Activated CD4-positive, alpha-beta memory T cell treated with anti-CD3 and anti-CD28 coated beads for 36 hours (primary cell): ENCODE results near the gene GRB2. TPM values are rescaled to one million over a fixed set of nuclear protein-coding genes. Genes with fewer than 3 reads are reported as not detected.
A peak's percentile ranks its signal among the peaks of the same experiment; 100 is the strongest.

Experiments
- CTCF ChIA-PET: fragments of 350-600 bp; sonication (Branson Sonifier 250); formaldehyde crosslinking; loops from one replicate; lab custom pipeline; 2021; ENCODE audit warnings: antibody characterized with exemption, inconsistent platforms; lab: Charles Lee
- POLR2A ChIA-PET: fragments of 350-600 bp; sonication (Branson Sonifier 250); formaldehyde crosslinking; loops from one replicate; lab custom pipeline; 2021; ENCODE audit warnings: antibody characterized with exemption; lab: Charles Lee
- DNase-seq: peaks from one replicate; pipeline ENCODE4 v3.0.0-alpha.2; 2020
- H3K27ac Mint-ChIP-seq: one replicate; pipeline ENCODE4 v1.8.0; 2021; ENCODE audit warnings: mixed read lengths
- H3K27me3 Mint-ChIP-seq: one replicate; pipeline ENCODE4 v1.8.0; 2021; ENCODE audit warnings: mixed read lengths
- H3K36me3 Mint-ChIP-seq: one replicate; pipeline ENCODE4 v1.8.0; 2021; ENCODE audit warnings: mixed read lengths
- H3K4me1 Mint-ChIP-seq: one replicate; pipeline ENCODE4 v1.8.0; 2021; ENCODE audit warnings: low read depth, mixed read lengths
- H3K4me3 Mint-ChIP-seq: one replicate; pipeline ENCODE4 v1.8.0; 2021; ENCODE audit warnings: mild to moderate bottlenecking, mixed read lengths
- H3K9me3 Mint-ChIP-seq: one replicate; pipeline ENCODE4 v1.8.0; 2021; ENCODE audit warnings: mixed read lengths
- intact Hi-C: fragments of 100-400 bp; cut with micrococcal nuclease; formaldehyde crosslinking; loops from one replicate; pipeline ENCODE4 v1.15.1; 2023
- total RNA-seq, 2 experiments: library from RNA; stranded (reverse); gene quantifications; one replicate each; pipeline ENCODE4 v1.2.3, GENCODE V29; 2021

Gene GRB2
- total RNA-seq, 2 experiments from 2014 or later: 174 to 182 TPM

GRCh38 chr17:75334723-75335122, 70.8 kb downstream of the GRB2 start:
- intact Hi-C loops: no loop called here
- ChIA-PET POLR2A (interaction anchor here (0.6 kb wide), 1 partner anchor 9 kb away, joined by 3 read pairs; no protein-coding TSS in a partner anchor), CTCF (no interaction called here)
- no peaks in the 10 kb centered on the region for H3K27me3 Mint-ChIP-seq
- peaks cover 3% of the 10 kb centered on the region for H3K36me3 Mint-ChIP-seq
- no peak overlapping the region for H3K27ac Mint-ChIP-seq
- H3K9me3 Mint-ChIP-seq: no peaks in the 10 kb centered on the region
- peaks cover 58% of the 10 kb centered on the region for H3K4me1 Mint-ChIP-seq
- DNase-seq: no peak
- no peak overlapping the region for H3K4me3 Mint-ChIP-seq

- peaks cover 6% of the 10 kb centered on the region for H3K36me3 Mint-ChIP-seq
- H3K27me3 Mint-ChIP-seq: no peaks in the 10 kb centered on the region
- H3K9me3 Mint-ChIP-seq: no peaks in the 10 kb centered on the region
- no peak for DNase-seq
- peaks cover 44% of the 10 kb centered on the region for H3K4me1 Mint-ChIP-seq
- intact Hi-C loops: no loop called here
- CTCF ChIA-PET: interaction anchor here (0.6 kb wide), 1 partner anchor 219 kb away, joined by 3 read pairs; no protein-coding TSS in a partner anchor
- peak overlapping the region; percentile 28 for H3K27ac Mint-ChIP-seq
- POLR2A ChIA-PET: no interaction called here
- no peak overlapping the region for H3K4me3 Mint-ChIP-seq
These were observed 73.8 kb downstream of the GRB2 start for GRCh38 chr17:75331671-75332070.

DNA sequence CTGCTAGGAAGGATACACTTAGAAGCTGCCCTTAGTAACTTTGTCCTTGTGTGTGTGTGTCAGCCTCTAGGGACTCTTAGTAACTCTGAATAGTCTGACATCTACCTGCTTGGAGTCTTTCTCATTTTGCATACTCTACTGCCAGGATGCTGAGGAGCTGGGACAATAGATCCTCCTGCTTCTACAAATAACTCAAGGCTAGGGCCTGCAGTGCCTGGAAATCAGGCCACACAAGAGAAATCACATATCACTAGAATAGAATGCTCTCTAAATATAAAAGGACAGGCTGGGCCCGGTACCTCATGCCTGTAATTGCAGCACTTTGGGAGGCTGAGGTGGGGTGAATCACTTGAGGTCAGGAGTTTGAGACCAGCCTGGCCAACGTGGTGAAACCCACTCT, 77.7 kb downstream of the GRB2 start:
- intact Hi-C loops: no loop called here
- Mint-ChIP-seq H3K36me3 (peaks cover 21% of the 10 kb centered on the region), H3K4me1 (peaks cover 33% of the 10 kb centered on the region), H3K27ac (peak overlapping the region; percentile 25), H3K4me3 (no peak overlapping the region), H3K9me3 (no peaks in the 10 kb centered on the region), H3K27me3 (no peaks in the 10 kb centered on the region)
- ChIA-PET POLR2A (interaction anchor here (0.8 kb wide), 1 partner anchor 9 kb away, joined by 3 read pairs; no protein-coding TSS in a partner anchor), CTCF (interaction anchor here (4.2 kb wide), 1 partner anchor 84 kb away, joined by 18 read pairs; no protein-coding TSS in a partner anchor)
- no peak for DNase-seq

DNA sequence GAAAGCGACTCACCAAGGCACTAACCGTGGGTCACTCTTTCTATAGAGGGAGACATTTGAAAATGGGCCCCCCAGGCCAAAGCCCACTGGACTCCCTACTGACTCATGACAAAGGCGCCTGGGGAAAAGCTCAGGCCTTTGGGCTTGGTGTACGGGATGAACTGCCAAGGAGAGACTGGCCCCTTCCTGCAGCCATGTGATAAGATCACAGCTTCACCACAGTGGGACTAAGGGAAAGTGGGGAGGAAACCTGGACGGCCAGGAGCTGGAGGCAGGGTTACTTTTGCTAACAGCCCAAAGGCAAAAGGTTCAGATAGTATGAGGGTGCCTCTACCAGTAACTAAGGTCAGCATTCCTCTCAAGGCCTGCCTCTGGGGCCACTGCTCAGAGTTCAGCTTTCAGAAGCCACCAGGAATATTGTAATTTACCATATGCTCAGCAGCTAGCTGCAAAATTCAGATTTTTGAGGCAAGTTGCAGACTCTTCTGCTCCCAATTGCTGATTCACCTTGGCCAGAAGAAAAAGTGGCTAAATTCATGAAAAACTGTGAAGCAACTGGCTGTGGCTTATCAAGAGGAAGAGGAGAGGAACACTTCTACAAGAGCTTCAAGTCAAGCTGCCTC, 79.1 kb downstream of the GRB2 start:
- Mint-ChIP-seq H3K9me3 (no peaks in the 10 kb centered on the region), H3K4me3 (no peak overlapping the region), H3K27ac (peak overlapping the region; percentile 81), H3K4me1 (peaks cover 25% of the 10 kb centered on the region), H3K27me3 (no peaks in the 10 kb centered on the region), H3K36me3 (peaks cover 23% of the 10 kb centered on the region)
- POLR2A ChIA-PET: no interaction called here
- intact Hi-C loops: no loop called here
- CTCF ChIA-PET: interaction anchor here (0.5 to 4.2 kb wide), 5 partner anchors 37 to 422 kb away, joined by 3 to 18 read pairs (median 5); partner anchors contain the start of gene SLC25A19
- DNase-seq: no peak

DNA sequence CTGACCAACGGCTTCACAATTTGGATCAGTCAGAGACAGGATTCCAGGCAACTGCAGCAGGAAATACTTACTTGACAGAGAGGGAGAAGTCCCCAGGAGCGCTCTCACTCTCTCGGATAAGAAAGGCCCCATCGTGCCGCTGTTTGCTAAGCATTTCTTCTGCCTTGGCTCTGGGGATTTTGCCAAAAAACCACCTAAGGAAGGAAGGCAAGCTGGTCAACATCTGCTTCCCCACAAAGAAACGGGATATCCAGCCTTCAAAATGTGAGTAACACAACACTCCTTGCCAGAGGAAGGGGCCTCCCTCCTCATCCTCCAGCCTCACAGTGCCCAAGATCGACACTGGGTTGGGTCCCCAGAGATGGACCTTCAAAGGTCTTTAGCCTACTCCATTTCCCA, 79.7 kb downstream of the GRB2 start:
- intact Hi-C loops: no loop called here
- ChIA-PET CTCF (interaction anchor here (0.5 to 4.2 kb wide), 6 partner anchors 10 to 422 kb away, joined by 3 to 18 read pairs (median 4); no protein-coding TSS in a partner anchor), POLR2A (no interaction called here)

GRCh38 chr17:75325348-75325747, 80.1 kb downstream of the GRB2 start:
- intact Hi-C loops: no loop called here

More for the DNA sequence above, 79.7 kb downstream of the GRB2 start:
- Mint-ChIP-seq H3K27ac (peak overlapping the region; percentile 81), H3K36me3 (peaks cover 26% of the 10 kb centered on the region), H3K27me3 (no peaks in the 10 kb centered on the region), H3K4me3 (no peak overlapping the region), H3K4me1 (peaks cover 23% of the 10 kb centered on the region), H3K9me3 (no peaks in the 10 kb centered on the region)
- DNase-seq: no peak

GRCh38 chr17:75321506-75321905, 84.0 kb downstream of the GRB2 start:
- no peaks in the 10 kb centered on the region for H3K27me3 Mint-ChIP-seq
- H3K4me3 Mint-ChIP-seq: no peak overlapping the region
- H3K4me1 Mint-ChIP-seq: peaks cover 16% of the 10 kb centered on the region
- DNase-seq: no peak
- H3K27ac Mint-ChIP-seq: no peak overlapping the region
- ChIA-PET POLR2A (no interaction called here), CTCF (interaction anchor here (1.0 to 3.8 kb wide), 11 partner anchors 16 to 207 kb away, joined by 5 to 24 read pairs (median 11); partner anchors contain the start of genes GRB2 and SLC25A19)
- intact Hi-C loops: loop anchor here (5.0 kb wide), 1 partner anchor 41 kb away; no protein-coding TSS in a partner anchor
- peaks cover 32% of the 10 kb centered on the region for H3K36me3 Mint-ChIP-seq
- H3K9me3 Mint-ChIP-seq: no peaks in the 10 kb centered on the region

More at GRCh38 chr17:75325348-75325747, 80.1 kb downstream of the GRB2 start:
- peaks cover 29% of the 10 kb centered on the region for H3K36me3 Mint-ChIP-seq
- no peak for DNase-seq
- H3K4me3 Mint-ChIP-seq: no peak overlapping the region
- H3K27ac Mint-ChIP-seq: peak overlapping the region; percentile 81
- POLR2A ChIA-PET: no interaction called here
- no peaks in the 10 kb centered on the region for H3K9me3 Mint-ChIP-seq
- CTCF ChIA-PET: interaction anchor here (1.3 to 4.2 kb wide), 4 partner anchors 9 to 87 kb away, joined by 3 to 18 read pairs (median 4); no protein-coding TSS in a partner anchor
- H3K4me1 Mint-ChIP-seq: peaks cover 23% of the 10 kb centered on the region
- no peaks in the 10 kb centered on the region for H3K27me3 Mint-ChIP-seq

DNA sequence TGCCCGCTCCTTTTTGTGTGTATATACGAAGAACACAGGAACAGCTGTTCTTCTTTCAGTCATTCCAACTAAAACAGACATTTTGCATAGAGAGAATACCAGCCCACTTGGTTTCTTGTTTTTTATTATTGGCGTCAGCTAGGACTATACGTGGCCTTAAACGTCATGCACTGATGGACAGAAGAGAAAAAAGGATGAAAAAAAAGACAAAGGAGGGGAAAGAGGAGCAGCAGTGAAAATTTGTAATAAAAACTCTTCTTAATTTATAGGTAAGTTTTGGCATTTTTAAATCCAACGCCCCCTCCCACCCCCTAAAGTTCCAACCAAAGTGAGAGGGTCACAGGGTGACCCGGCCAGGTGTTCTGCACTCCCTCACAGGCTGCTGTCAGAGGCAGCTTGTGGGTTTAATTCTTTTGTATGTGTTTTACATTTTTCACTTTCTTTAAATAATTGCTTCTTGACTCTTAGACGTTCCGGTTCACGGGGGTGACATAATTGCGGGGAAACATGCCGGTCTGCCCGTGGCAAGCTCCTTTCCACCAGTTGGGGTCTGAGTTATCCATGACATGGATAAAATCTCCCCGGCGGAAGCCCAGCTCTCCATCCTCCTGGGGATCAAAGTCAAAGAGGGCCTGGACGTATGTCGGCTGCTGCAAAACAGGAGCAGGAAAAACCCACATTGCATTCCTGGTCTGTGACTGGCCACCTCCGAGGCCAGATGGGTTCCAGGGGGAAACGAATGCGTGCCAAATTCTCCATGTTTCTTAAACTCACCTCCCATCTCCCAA, 85.4 kb downstream of the GRB2 start:
- H3K4me1 Mint-ChIP-seq: peaks cover 19% of the 10 kb centered on the region
- no peaks in the 10 kb centered on the region for H3K27me3 Mint-ChIP-seq
- no peak for DNase-seq
- no peaks in the 10 kb centered on the region for H3K9me3 Mint-ChIP-seq
- peak overlapping the region; percentile 28 for H3K27ac Mint-ChIP-seq
- intact Hi-C loops: loop anchor here (5.0 kb wide), 1 partner anchor 42 kb away; no protein-coding TSS in a partner anchor
- ChIA-PET CTCF (interaction anchor here (0.5 to 3.8 kb wide), 6 partner anchors 17 to 149 kb away, joined by 3 to 24 read pairs (median 5); partner anchors contain the start of genes MIF4GD and SLC25A19), POLR2A (no interaction called here)
- H3K36me3 Mint-ChIP-seq: peaks cover 27% of the 10 kb centered on the region
- H3K4me3 Mint-ChIP-seq: no peak overlapping the region

DNA sequence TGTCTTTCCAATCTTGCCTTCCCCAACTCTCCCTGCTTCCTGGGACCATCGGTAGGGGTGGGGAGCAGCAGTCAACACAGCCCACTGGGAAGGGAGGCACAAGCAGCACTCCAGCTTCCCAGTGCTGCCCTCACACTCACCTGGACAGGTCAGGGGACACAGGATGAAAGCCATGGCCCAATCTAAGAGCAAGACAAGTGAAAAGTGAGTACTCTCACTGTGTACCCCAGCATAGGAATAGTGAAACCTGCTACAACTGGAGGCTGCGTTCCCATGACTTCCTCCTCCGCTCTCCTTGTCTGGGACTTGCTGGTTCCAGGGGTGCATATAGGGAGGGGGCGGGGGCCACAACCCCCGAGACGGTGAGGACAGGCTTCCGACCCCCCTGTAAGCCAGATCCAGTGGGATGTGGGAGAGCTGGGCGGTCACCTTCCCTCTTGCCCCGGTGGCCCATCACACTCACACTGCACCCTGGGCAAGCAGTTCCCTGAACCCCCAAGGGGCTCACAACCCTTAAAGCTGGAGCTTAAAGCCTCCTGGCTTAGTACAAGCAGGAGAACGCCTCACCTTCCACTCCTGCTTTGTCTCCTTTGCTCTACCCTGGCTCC, 86.8 kb downstream of the GRB2 start:
- DNase-seq: no peak
- Mint-ChIP-seq H3K9me3 (no peaks in the 10 kb centered on the region), H3K4me3 (no peak overlapping the region), H3K27ac (no peak overlapping the region), H3K4me1 (peaks cover 23% of the 10 kb centered on the region), H3K36me3 (peaks cover 25% of the 10 kb centered on the region), H3K27me3 (no peaks in the 10 kb centered on the region)
- CTCF ChIA-PET: interaction anchor here (1.1 to 2.8 kb wide), 2 partner anchors 29 to 94 kb away, joined by 4 to 7 read pairs; partner anchors contain the start of gene SLC25A19
- intact Hi-C loops: no loop called here
- POLR2A ChIA-PET: interaction anchor here (0.7 kb wide), 1 partner anchor 40 kb away, joined by 4 read pairs; no protein-coding TSS in a partner anchor

DNA sequence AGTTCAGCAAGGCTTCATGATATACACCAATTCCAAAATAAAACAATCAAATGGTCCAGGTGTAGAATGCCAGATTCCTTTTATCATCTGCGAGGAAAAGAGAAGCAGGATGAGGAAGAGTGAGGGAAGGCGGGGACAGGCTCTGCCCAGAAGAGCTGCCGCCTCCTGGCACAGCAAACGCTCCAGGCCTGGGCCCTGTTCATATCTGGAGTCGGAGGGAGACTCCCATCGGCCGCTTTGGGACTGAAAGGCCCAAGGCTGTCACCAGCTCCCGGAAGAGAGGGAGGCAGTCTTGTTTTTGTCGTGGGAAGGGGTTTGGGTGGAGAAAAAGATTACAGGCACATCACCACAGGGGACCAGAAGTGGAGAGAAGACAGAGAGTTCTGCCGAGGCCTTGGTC, 87.3 kb downstream of the GRB2 start:
- Mint-ChIP-seq H3K9me3 (no peaks in the 10 kb centered on the region), H3K36me3 (peaks cover 21% of the 10 kb centered on the region), H3K4me1 (peaks cover 21% of the 10 kb centered on the region), H3K27ac (no peak overlapping the region), H3K27me3 (no peaks in the 10 kb centered on the region), H3K4me3 (no peak overlapping the region)
- intact Hi-C loops: no loop called here
- ChIA-PET CTCF (interaction anchor here (1.3 kb wide), 1 partner anchor 47 kb away, joined by 5 read pairs; the partner anchor contains the start of gene MIF4GD), POLR2A (no interaction called here)
- no peak for DNase-seq

DNA sequence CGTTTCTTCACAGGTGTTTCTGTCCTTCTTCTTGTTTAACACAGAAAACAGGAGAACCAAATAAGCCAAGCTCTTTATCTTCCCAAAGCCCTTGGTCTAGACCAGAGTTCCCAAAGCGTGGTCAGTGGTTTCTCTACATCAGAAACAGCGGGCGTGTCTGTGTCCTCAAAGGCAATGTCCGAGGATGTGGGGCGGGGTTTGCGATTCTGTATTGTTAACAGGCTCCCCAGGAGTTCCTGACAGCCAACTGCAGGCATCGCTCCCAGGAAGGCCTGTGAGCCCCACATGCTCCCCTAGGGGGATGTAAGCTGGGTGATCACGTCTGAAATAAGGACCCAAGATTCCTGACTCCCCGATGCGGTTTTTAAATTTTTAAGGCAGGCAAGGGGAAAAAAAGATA, 87.8 kb downstream of the GRB2 start:
- H3K4me1 Mint-ChIP-seq: peaks cover 22% of the 10 kb centered on the region
- H3K36me3 Mint-ChIP-seq: peaks cover 17% of the 10 kb centered on the region
- H3K27me3 Mint-ChIP-seq: no peaks in the 10 kb centered on the region
- ChIA-PET POLR2A (no interaction called here), CTCF (interaction anchor here (1.3 to 2.4 kb wide), 2 partner anchors 47 to 95 kb away, joined by 5 to 17 read pairs; partner anchors contain the start of gene MIF4GD)
- H3K27ac Mint-ChIP-seq: peak overlapping the region; percentile 58
- H3K4me3 Mint-ChIP-seq: no peak overlapping the region
- no peaks in the 10 kb centered on the region for H3K9me3 Mint-ChIP-seq
- intact Hi-C loops: no loop called here
- no peak for DNase-seq
